Measurements from ENCODE around the gene CISD1. TPM values are rescaled to one million over a fixed set of nuclear protein-coding genes. Genes with fewer than 3 reads are reported as not detected.

CISD1 gene
- total and polyA plus RNA-seq, 2 donors (not counting 3 experiments of a cell fraction or from before 2014, with no cell fraction given) = 25.5 to 53.0 TPM

DNA sequence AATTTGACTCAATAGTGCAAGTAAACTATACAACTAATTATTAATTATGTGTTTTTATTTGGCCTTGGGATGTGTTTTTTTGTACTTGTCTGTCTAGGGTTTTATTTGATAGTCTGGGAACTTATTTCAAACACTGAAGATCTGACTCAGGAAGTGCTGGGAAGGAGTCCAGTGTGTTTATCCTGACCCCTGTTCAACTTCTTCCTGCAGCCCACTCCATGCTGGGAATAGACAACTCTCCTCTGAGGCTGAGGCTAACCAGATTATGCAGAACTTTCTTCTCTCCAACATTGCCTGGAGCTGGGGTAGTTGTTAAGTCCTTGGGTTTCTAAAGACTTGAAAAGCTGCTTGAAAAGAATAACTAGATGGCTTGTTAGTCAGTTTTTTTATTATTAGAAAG is 6.9 kb downstream of the CISD1 start:
- TF ChIP-seq CTCF (IDR thresholded peaks at IDR 0.05; ENCODE audit: extremely low read depth in 1 of 2, insufficient read depth in 1 of 2, low read depth in 1 of 2, low read length in 2 of 2) (no peak), GATA2 (IDR thresholded peaks at IDR 0.05; ENCODE audit: insufficient read depth, insufficient read length, low read depth, low read length) (no peak), POLR2AphosphoS5 (IDR thresholded peaks at IDR 0.05; ENCODE audit: insufficient read depth, low read depth, low read length) (no peak), EZH2 (IDR thresholded peaks at IDR 0.05; ENCODE audit: borderline replicate concordance, low read depth, low read length, severe bottlenecking) (no peak), POLR2A (IDR thresholded peaks at IDR 0.05; ENCODE audit: low read depth, low read length) (no peak), JUN (IDR thresholded peaks at IDR 0.05; ENCODE audit: borderline replicate concordance, insufficient read depth, insufficient read length, low read depth) (no peak), FOS (IDR thresholded peaks at IDR 0.05; ENCODE audit: borderline replicate concordance, insufficient read depth, low read length) (no peak), MYC (IDR thresholded peaks at IDR 0.05; ENCODE audit: low read depth, low read length) (no peak)
- TF ChIP-seq, protein P1, sequence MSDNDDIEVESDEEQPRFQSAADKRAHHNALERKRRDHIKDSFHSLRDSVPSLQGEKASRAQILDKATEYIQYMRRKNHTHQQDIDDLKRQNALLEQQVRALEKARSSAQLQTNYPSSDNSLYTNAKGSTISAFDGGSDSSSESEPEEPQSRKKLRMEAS (IDR thresholded peaks at IDR 0.05; ENCODE audit: insufficient read depth, insufficient read length) = no peak
- H3K36me3 ChIP-seq (ENCODE audit: control insufficient read depth in 2 of 2, extremely low read depth in 1 of 2, insufficient read depth in 2 of 2, low read length in 2 of 2) = peaks cover 0 to 2% of the 10 kb centered on the region in 2 experiments
- no peak overlapping the region for H2AFZ ChIP-seq (ENCODE audit: low read depth, low read length)
- H4K20me1 ChIP-seq (replicated peaks; ENCODE audit: control insufficient read depth, extremely low read depth, insufficient read depth, low read length) = no peaks in the 10 kb centered on the region
- no peaks in the 10 kb centered on the region for H3K9me3 ChIP-seq (replicated peaks; ENCODE audit: control insufficient read depth, insufficient read depth, low read length)
- DNase-seq (ENCODE audit: low read depth, low spot score) = peak; percentile 71
- no peak overlapping the region for H3K4me3 ChIP-seq (replicated peaks in 1 of 3; ENCODE audit: insufficient read depth in 1 of 3, low read depth in 1 of 3, low read length in 3 of 3)
- peaks cover 68% of the 10 kb centered on the region for H3K79me2 ChIP-seq (ENCODE audit: control insufficient read depth, insufficient read depth, low read length)
- H3K9me1 ChIP-seq (replicated peaks; ENCODE audit: control insufficient read depth, extremely low read depth, insufficient read depth, low read length) = no peaks in the 10 kb centered on the region
- peaks cover 47% of the 10 kb centered on the region for H3K4me1 ChIP-seq (ENCODE audit: control insufficient read depth, extremely low read depth, insufficient read depth, low read length)
- BruUV-seq (replicated peaks) = no TSS peak
- POLR2A ChIA-PET = no interaction called here
- H3K4me2 ChIP-seq (ENCODE audit: insufficient read depth, low read length) = peak overlapping the region; percentile 66
- peak overlapping the region; percentile 21 for H3K9ac ChIP-seq (replicated peaks; ENCODE audit: extremely low read depth, insufficient read depth, low read length)
- CTCF ChIA-PET = interaction anchor here (0.9 to 6.0 kb wide), 4 partner anchors 15 to 99 kb away, joined by 3 to 36 read pairs (median 6); no protein-coding TSS in a partner anchor
- no peaks in the 10 kb centered on the region for H3K27me3 ChIP-seq (ENCODE audit: control insufficient read depth in 2 of 2, insufficient read depth in 2 of 2, low read length in 2 of 2)
- intact Hi-C loops (cut with micrococcal nuclease) = no loop called here
- FAIRE-seq = peak; percentile 77
- peak overlapping the region; percentile 10 for H3K27ac ChIP-seq (ENCODE audit: insufficient read depth, low read depth, low read length)
- dilution Hi-C loops (cut with MboI; ENCODE audit: extremely low pct_ligation_motif_present, low sequenced_read_pairs) = no loop called here
